ENCODE data around the gene ADAMTSL1.

The ADAMTSL1 gene

DNA sequence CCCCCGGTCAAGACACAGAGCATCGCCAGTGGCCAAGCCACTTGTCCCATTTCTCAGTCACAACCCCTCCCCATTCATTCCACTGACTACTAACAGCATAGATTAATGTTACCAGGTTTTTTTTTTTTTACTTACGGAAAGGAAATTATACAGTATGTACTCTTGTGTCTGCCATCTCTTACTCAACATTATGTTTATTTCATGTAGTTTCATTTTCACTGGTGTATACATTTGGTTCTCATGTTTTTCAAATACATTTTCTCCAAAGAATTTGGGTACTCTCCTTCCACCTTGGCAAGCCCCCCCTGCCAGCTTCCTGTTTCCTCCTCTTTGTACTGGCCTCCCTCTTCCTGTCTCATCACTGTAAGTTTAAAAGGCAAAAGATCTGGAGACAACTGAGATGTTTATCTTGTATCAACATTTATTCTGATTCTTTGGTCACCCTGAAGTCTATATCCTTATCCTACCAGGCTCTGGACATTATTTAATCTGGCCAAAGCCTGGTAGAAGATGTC, 351.8 kb downstream of the ADAMTSL1 start:
- no peak for TF ChIP-seq CTCF (conservative IDR thresholded peaks at IDR 0.05; ENCODE audit: low read length)
- DNase-seq (ENCODE audit: low read depth): no peak
- no peak overlapping the region for H3K4me3 ChIP-seq (ENCODE audit: low read length)

- no peak for TF ChIP-seq CTCF (conservative IDR thresholded peaks at IDR 0.05; ENCODE audit: low read length)
- DNase-seq (ENCODE audit: low read depth): no peak
- no peak overlapping the region for H3K4me3 ChIP-seq (ENCODE audit: low read length)
These were observed 352.3 kb downstream of the ADAMTSL1 start for GRCh38 chr9:18826248-18826647.

DNA sequence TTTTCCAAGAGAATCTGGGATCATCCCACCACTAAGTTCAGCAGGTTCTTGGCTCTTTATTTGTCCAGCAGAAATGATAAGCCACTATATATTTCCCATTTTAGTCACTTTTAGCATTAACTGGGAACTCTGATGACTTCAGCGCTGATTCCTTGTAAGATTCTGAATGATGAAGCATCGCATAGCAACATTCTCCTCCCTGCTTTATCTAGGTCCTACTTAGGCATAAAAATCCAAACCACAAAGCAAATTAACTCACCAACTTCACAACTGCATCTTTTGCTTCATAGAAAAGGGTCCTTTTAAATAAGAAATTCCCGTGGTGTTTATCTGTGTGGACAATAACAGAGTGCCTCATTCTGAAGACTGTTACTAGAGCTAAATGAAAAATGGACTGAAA, 355.1 kb downstream of the ADAMTSL1 start:
- peak; percentile 3 for DNase-seq (ENCODE audit: low read depth)
- TF ChIP-seq CTCF (conservative IDR thresholded peaks at IDR 0.05; ENCODE audit: low read length): no peak
- H3K4me3 ChIP-seq (ENCODE audit: low read length): no peak overlapping the region

GRCh38 chr9:18829873-18830272, 355.9 kb downstream of the ADAMTSL1 start:
- H3K4me3 ChIP-seq (ENCODE audit: low read length): no peak overlapping the region
- no peak for TF ChIP-seq CTCF (conservative IDR thresholded peaks at IDR 0.05; ENCODE audit: low read length)
- peak; percentile 51 for DNase-seq (ENCODE audit: low read depth)

- TF ChIP-seq CTCF (conservative IDR thresholded peaks at IDR 0.05; ENCODE audit: low read length): no peak
- DNase-seq (ENCODE audit: low read depth): no peak
- H3K4me3 ChIP-seq (ENCODE audit: low read length): no peak overlapping the region
These were observed 360.9 kb downstream of the ADAMTSL1 start for GRCh38 chr9:18834740-18835361.

DNA sequence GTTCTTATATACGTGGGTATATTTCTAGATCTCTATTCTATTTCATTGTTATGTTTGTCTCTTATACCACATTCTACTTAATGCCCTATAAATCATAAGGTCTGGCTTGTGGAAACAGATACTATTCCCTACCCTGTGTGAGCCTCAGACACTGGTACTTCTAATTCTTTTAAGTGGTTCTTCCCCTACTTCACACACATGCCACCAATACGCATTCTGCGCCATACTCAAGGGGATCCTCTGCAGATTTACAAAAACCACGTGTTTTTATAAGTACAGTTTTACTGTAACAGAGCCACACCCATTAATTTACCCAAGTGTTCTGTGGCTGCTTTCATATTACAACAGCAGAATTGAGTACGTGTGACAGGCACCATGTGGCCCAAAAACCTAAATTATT, 363.4 kb downstream of the ADAMTSL1 start:
- H3K4me3 ChIP-seq (ENCODE audit: low read length): no peak overlapping the region
- no peak for TF ChIP-seq CTCF (conservative IDR thresholded peaks at IDR 0.05; ENCODE audit: low read length)
- no peak for DNase-seq (ENCODE audit: low read depth)

- H3K4me3 ChIP-seq (ENCODE audit: low read length): no peak overlapping the region
- DNase-seq (ENCODE audit: low read depth): no peak
- TF ChIP-seq CTCF (conservative IDR thresholded peaks at IDR 0.05; ENCODE audit: low read length): no peak
These were observed 373.8 kb downstream of the ADAMTSL1 start for GRCh38 chr9:18847576-18848275.
